T47D (cell line): ENCODE results near the gene COPS9.

Source experiments
- DNase-seq, 2 experiments: peaks; one replicate each; pipeline versions ENCODE4 v3.0.0 to v3.0.0-alpha.2; 2011 to 2012; ENCODE audit warnings: low read depth in 1 of 2, low spot score in 1 of 2
- JUND ChIP-seq: IDR thresholded peaks from 2 replicates; pipeline ENCODE4 v1.6.1; 2012; ENCODE audit warnings: low read depth
- in situ Hi-C: cut with HindIII; loops from 2 replicates; pipeline ENCODE4 v1.10.0; 2016; ENCODE audit warnings: low sequenced_read_pairs, low pct_unique_long_range_greater_than_20kb

COPS9 gene

DNA sequence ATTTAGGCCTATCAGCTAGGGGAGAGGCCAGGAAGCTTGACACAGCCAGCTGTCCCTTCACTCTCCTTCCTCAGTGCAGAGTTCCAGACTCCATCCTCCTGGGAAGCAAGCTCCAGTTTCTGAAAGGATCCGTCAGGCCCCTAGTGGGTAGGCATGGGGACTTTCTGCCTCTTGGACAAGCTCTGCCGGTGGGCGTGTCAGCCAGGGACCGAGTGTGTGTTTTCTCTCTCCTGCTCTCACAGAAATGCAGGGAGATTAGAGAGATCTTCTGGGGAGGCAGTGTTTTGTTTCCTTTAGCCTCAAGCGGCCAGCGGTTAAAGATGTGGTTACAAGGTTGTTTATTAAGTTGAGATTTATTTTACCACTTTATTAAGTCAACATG is 34.2 kb upstream of the COPS9 start:
- in situ Hi-C loops: no loop called here
- DNase-seq: peak in 1 of 2 experiments; percentile 30
- TF ChIP-seq JUND: no peak

DNA sequence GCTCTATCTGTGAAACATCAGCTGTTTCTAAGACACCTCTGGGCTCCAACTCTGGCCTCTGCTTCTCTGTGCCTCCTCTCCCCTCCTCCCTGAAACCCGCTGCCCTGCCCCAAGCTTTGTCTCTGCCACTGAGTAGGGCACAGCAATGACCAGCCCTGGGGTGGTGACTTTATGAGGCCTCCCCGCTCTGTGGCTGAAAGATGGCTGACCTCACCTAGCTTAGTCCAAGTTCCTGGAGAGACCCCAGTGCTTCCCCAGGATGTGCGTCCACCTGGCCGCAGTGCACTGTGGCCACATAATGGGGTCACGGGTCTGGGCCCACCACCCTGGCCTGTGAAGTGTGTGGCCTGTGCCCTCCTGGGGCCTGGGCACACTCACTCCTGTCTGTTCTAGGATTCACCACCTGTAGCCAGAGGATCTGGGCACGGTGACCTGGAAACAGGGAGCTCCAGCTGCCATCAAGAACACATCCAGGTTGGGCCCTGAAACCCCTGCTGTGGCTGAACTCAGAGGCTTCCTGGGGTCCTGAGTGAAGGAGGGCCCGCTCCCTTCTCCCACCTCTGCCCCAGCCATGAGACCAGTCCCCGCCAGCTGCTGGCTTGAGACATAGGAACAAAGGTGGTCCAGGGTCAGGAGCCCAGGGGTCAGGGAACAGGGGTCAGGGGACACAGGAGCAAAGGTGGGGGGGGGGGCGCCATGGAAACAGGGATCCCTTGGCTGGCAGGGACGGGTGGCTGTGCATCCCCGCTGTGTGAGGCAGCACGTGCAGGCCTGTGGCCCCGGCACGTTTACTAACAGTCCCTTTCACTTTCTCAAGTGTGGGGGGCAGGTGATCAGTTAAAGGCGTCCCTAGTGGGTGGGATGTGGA is 33.6 kb upstream of the COPS9 start:
- no peak for DNase-seq
- TF ChIP-seq JUND: no peak
- in situ Hi-C loops: no loop called here

DNA sequence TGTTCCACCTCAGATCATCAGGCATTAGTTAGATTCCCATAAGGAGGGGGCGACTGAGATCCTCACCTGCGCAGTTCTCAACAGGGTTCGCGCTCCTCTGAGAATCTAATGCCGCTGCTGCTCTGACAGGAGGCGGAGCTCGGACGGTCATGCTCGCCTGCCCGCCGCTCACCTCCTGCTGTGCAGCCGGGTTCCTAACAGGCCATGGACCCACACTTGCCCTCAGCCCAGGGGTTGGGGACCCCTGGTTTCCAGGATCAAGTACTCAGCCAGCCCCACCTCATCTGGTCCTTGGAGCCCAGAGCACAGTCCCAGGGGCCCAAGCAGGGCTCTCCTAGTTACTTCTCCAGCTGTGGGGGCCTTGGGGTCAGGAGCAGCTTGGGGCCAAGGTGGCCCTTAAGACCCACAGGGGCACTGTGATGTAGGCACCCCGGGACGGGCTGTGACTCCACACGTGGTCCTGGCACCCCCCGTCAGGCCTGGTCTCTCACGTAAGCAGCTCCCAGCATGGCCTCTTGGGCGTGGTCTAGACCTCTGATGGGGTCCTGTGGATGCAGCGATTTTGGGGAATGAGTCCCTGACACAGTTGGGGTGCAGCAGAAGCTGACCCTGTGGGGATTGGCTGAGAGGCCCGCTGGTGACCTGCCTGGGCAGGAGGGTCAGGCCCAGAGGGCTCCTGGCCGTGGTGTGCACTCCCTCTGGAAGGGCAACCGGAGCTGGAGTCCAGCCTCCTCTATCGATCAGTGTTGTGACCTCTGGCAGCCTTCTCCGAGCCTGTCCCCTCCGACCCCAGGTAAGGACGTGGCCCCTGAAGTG is 32.6 kb upstream of the COPS9 start:
- in situ Hi-C loops: no loop called here
- TF ChIP-seq JUND: no peak
- no peak for DNase-seq

DNA sequence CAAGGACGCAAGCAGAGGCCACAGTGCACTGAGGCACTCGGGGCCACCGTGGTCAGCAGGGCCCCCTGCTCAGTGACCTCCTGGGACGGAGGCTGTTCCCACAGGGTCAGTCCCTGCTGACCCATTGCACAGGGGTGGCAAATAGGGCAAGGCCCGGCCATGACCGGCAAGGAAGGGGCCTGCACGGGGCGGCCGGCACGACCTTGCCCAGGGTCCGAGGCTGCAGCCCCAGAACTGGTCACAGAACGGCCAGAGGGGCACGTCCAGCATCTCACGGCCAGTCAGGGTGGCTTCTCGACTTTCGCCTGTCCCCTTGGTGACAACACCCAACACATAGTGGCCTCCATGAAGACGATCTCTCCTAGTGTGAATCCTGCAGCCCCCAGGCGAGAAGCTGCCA is 31.9 kb upstream of the COPS9 start:
- in situ Hi-C loops: no loop called here
- DNase-seq: no peak
- TF ChIP-seq JUND: no peak

DNA sequence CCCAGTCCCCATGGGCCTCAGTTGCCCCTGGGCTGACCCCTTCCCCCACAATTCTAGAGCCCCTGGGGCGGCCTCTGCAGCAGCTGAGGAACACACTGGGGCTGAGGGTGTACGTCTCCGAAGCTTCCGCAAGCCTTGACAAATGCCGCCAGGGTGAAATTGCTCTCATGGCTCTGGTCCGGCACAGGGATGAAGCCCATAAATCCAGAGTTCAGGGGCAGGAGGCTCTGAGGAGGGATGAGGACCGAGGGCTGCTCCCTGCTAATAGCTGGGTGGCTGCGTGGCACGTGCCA is 31.4 kb upstream of the COPS9 start:
- TF ChIP-seq JUND: no peak
- no peak for DNase-seq
- in situ Hi-C loops: no loop called here

DNA sequence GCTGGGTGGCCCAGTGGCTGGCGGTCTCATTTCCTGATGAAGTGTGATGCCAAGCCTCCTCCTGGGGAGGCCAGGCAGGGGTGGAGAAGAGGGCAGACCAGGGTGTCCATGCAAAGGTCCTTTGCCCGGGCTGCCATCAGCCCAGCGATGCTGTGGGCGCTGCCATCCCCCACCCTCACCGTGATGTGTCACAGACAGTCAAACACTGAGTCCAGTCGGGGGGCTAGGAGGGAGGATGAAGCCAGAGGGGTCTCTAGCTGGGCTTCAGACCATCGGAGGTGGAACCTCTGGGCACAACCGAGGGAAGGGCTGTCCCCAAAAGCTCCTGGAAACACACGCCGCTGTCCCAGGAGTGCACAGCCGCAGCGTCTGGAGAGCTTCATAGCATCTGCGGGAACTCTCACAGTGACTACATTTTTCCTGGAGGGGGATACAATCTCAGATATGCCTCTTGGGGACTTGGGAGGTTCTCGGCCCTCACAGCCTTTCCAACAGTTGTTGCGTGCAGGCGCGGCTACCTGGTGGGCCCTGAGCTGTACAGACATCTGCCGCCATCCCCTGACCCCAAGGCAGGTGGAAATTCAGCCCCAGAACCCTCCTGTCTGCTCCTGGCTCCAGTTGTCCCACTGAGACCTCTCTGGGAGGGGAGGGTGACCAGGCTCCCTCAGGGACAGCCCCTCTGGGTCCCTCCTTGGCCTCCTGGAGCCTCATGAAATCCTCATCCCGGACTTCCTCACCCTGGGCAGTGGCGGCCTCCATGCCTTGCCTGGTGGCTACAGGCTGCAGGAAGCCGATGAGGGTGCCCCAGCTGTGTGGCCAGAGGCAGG is 30.9 kb upstream of the COPS9 start:
- in situ Hi-C loops: no loop called here
- DNase-seq: no peak
- no peak for TF ChIP-seq JUND

DNA sequence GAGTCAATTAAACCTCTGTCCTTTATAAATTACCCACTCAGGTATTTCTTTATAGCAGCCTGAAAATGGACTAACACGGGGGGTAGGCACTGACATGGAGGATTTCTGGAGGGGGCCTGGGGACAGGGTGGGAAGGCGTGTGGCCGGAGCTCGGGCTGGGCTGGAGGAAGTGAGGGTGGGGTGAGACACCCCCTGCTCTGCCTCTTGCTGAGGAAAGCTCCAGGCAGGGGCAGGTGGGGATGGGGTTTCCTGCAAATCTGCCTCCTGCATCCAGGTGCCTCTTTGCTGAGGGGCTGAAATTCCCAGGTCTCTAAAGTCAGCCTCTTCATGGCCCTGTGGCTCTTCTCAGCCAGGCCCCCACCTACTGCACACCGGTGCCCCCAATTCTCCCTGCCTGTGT is 30.1 kb upstream of the COPS9 start:
- TF ChIP-seq JUND: no peak
- no peak for DNase-seq
- in situ Hi-C loops: no loop called here

DNA sequence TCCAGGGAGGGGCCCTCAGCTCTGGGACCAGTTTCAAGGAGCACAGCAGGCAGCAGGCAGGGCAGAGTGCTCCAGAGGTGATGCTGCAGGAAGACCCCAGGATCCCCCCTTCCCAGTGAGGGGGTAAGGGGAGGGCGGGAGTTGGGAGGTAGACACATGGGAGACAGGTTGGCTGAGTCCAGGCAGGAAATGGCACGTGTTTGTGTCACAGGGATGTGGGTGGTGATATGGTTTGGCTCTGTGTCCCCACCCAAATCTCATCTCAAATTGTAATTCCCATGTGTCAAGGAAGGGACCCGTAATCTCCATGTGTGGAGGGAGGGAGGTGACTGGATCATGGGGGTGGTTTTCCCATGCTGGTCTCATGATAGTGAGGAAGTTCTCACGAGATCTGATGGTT is 29.6 kb upstream of the COPS9 start:
- in situ Hi-C loops: no loop called here
- no peak for DNase-seq
- no peak for TF ChIP-seq JUND

DNA sequence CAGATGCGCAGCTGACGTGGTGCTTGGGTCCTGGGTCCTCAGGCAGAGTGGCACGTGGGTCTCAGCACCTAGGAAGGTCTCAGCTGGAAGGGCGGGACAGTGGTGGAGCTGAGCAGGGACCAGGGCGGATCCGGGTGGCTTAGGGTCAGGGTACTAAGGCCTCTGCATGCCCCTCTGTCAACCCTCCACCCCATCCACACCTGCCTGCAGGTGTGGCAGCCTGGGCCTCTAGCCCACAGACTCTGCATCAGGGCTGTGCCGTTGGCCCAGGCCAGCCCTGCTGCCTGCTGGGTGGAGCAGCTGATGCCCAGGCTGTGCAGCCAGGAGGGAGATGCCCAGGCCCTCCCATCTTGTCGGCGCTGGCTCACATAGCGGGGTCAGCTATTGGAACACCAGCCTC is 28.9 kb upstream of the COPS9 start:
- no peak for DNase-seq
- no peak for TF ChIP-seq JUND
- in situ Hi-C loops: no loop called here

DNA sequence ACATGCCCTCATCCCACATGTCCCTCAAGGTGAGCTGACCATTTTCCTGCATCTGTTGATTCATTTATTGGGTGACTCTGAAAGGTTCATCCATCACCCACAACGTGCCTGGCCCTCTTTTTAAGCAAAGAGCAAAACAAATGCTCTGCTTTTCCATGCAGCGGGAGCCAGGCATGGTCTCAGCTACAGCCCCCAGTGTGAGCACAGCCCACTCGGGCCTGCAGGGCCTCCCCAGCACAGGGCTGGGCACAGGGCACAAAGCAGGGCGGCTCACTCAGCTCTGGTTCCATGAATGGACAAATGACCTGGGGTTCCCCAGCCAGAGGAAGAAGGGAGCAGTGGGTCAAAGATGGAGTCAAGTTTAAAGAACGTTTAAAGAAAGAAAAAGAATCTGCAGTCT is 28.5 kb upstream of the COPS9 start:
- TF ChIP-seq JUND: no peak
- in situ Hi-C loops: no loop called here
- DNase-seq: no peak

DNA sequence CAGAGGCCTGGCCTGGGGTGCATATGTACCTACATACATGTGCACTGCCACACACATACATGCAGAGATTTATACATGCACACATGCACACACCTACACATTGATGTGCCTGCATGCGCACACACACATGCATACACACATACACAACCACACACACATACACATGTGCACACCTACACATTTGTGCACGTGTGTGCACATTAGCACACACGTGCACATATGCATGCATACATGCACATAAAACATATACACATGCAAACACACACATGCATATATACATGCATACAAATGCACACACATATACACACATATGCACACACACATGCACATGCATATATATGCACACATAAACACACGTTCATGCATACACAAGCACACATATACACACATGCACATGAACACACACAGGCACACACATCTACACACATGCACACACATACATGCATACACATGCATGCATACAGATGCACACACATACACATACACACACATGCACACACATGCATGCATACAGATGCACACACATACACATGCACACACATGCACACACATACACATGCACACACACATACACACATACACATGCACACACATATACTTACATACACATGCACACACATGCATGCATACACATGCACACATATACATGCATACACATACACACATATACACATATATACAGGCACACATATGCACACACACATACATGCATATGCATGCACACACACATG is 27.9 kb upstream of the COPS9 start:
- no peak for TF ChIP-seq JUND
- in situ Hi-C loops: no loop called here
- DNase-seq: no peak
